ENCODE results near the gene SHE. TPM values are rescaled to one million over a fixed set of nuclear protein-coding genes. Genes with fewer than 3 reads are reported as not detected.

SHE gene
- total RNA-seq, 2 donors from 2014 or later: 10.8 to 19.9 TPM

GRCh38 chr1:154503898-154504297 lies 1.7 kb upstream of the SHE start:
- no peaks in the 10 kb centered on the region for H3K36me3 ChIP-seq
- H3K9me3 ChIP-seq: peaks cover 0 to 8% of the 10 kb centered on the region in 2 donors
- no peak for DNase-seq (ENCODE audit: low spot score)
- H3K27ac ChIP-seq: no peak overlapping the region
- peaks cover 0 to 9% of the 10 kb centered on the region in 2 donors for H3K27me3 ChIP-seq
- no peak overlapping the region for H3K4me3 ChIP-seq
- H3K4me1 ChIP-seq: peaks cover 0 to 18% of the 10 kb centered on the region in 2 donors
- TF ChIP-seq CTCF (IDR thresholded peaks at IDR 0.05): no peak

GRCh38 chr1:154502744-154503115 lies 518 bp upstream of the SHE start:
- Histone ChIP-seq H3K9me3 (peaks cover 0 to 8% of the 10 kb centered on the region in 2 donors), H3K4me3 (peak overlapping the region; percentile 49 to 60), H3K27ac (peak overlapping the region; percentile 59 to 75), H3K4me1 (peaks cover 0 to 18% of the 10 kb centered on the region in 2 donors), H3K36me3 (no peaks in the 10 kb centered on the region), H3K27me3 (peaks cover 0 to 9% of the 10 kb centered on the region in 2 donors)
- TF ChIP-seq CTCF (IDR thresholded peaks at IDR 0.05): no peak
- no peak for DNase-seq (ENCODE audit: low spot score)

GRCh38 chr1:154501423-154502065 lies 668 bp downstream of the SHE start:
- H3K4me3 ChIP-seq: peak overlapping the region; percentile 49 to 60
- H3K4me1 ChIP-seq: peaks cover 0 to 24% of the 10 kb centered on the region in 2 donors

GRCh38 chr1:154500533-154500932 lies 1.7 kb downstream of the SHE start:
- H3K4me1 ChIP-seq: peaks cover 0 to 33% of the 10 kb centered on the region in 2 donors
- H3K27me3 ChIP-seq: peaks cover 0 to 9% of the 10 kb centered on the region in 2 donors
- peak overlapping the region; percentile 59 to 75 for H3K27ac ChIP-seq
- peak overlapping the region; percentile 49 to 60 for H3K4me3 ChIP-seq
- H3K9me3 ChIP-seq: peaks cover 0 to under 1% of the 10 kb centered on the region in 2 donors
- no peak for DNase-seq (ENCODE audit: low spot score)
- TF ChIP-seq CTCF (IDR thresholded peaks at IDR 0.05): no peak
- no peaks in the 10 kb centered on the region for H3K36me3 ChIP-seq

More at GRCh38 chr1:154501423-154502065, 668 bp downstream of the SHE start:
- peak overlapping the region; percentile 59 to 75 for H3K27ac ChIP-seq
- H3K9me3 ChIP-seq: peaks cover 0 to 8% of the 10 kb centered on the region in 2 donors
- DNase-seq (ENCODE audit: low spot score): peak; percentile 81
- no peak for TF ChIP-seq CTCF (IDR thresholded peaks at IDR 0.05)
- peaks cover 0 to 9% of the 10 kb centered on the region in 2 donors for H3K27me3 ChIP-seq
- H3K36me3 ChIP-seq: no peaks in the 10 kb centered on the region

- DNase-seq (ENCODE audit: low spot score): no peak
- TF ChIP-seq CTCF (IDR thresholded peaks at IDR 0.05): no peak
- Histone ChIP-seq H3K36me3 (no peaks in the 10 kb centered on the region), H3K27me3 (peaks cover 0 to 9% of the 10 kb centered on the region in 2 donors), H3K4me3 (peak overlapping the region; percentile 49 to 60), H3K9me3 (no peaks in the 10 kb centered on the region), H3K4me1 (peaks cover 0 to 44% of the 10 kb centered on the region in 2 donors), H3K27ac (no peak overlapping the region)
Measured at GRCh38 chr1:154499446-154499845, 2.8 kb downstream of the SHE start.

Data from right atrium auricular region (tissue), 2 donors.